ENCODE data around the gene ZFAND2B.
"Not testable (repeated sequence)": the region's sequence is repeated elsewhere in the genome, so short reads cannot be mapped to it uniquely, and the experiment has no call there.

ZFAND2B gene

DNA sequence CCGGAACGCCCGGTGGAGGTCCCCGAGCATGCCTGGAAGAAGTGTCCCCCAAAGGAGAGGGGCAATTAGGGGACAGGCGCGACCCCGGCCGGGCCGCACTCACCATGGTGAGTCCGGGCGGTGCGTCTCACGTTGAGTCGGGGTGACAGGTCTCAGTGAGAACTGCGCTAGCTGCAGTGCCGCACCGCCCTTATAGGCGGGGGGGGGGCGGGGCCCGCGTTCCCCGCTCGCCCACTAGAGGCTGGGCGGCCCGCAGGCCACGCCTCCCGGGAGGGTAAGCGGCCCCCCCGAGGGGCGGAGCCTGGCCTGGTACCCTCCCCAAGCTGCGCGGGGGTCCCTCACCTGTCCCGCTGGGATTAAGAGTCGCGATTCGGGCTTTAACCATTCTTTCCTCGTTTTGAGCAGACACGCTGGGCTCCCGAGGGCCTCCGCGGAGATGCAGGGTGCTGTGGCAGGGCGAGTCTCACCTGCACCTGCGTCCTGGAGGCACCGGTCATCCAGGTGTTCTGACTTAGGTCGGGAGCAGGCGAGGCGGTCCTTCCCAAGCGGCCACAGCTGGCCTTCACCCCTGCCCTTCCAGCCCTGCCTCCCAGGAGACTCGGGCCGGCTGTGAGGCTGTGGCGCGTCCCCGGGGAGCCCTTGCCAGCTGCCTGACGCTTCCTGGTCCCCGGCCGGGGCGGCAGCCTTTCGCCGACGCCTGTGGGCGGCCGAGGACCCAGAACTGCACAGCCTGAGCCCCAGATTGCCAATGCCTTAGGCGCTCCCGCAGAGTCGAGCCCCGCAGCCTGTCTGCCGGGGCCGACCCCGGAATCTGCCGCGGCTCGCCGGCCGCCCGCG lies 47.4 kb downstream of the ZFAND2B start, which contains the start of gene TUBA4A:
Gene TUBA4A (minus strand): TSS at position 166 of the 837 bp plus-strand sequence. CDS start 60 bp downstream, at position 106.
- peak; percentile 97 for FAIRE-seq
- TF ChIP-seq SPI1 (IDR thresholded peaks at IDR 0.05; ENCODE audit: low read depth, low read length) (no peak), POLR2A (IDR thresholded peaks at IDR 0.05; ENCODE audit: low read depth, low read length) (peak; percentile 99), POLR2AphosphoS5 (IDR thresholded peaks at IDR 0.05; ENCODE audit: low read depth, low read length) (peak; percentile 97), PAX5 (IDR thresholded peaks at IDR 0.05; ENCODE audit: insufficient read depth, low read length, severe bottlenecking) (no peak), POU2F2 (IDR thresholded peaks at IDR 0.05; ENCODE audit: low read depth, low read length) (peak; percentile 86), TAF1 (IDR thresholded peaks at IDR 0.05; ENCODE audit: low read depth, low read length) (peak; percentile 84)
- peak; percentile 99 for DNase-seq (ENCODE audit: insufficient read length, low spot score)

DNA sequence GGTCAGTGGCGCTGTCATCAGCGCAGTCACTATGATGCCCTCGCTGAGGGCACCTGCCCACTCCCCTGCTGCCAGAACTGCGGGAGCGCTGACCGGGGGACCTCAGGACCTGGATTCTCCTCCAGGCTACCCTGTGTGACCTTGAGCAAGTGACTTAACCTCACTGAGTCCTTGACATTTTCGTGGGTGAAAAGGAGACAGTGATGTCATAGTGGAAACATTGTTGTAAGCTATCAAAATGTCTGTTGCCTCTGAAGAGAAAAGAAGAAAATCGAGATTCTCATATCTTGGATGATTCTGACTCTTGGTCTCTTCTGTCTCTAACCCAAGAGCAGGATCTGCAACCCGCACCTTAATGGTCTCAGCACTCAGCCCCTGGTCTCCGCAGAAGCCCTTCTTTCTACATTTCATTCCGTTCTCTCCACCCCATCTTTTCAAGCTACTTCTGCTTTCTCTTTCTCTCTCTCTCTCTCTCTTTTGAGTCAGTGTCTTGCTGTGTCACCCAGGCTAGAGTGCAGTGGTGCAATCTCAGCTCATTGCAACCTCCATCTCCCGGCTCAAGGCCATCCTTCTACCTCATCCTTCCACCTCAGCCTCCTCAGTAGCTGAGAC lies 48.1 kb downstream of the ZFAND2B start:
- no peak for DNase-seq (ENCODE audit: insufficient read length, low spot score)
- 0 out of 2 replicates have a peak, but pooled peaks have one; percentile 37 for TF ChIP-seq SPI1 (IDR thresholded peaks at IDR 0.05; ENCODE audit: low read depth, low read length)
- no peak for TF ChIP-seq POLR2AphosphoS5 (IDR thresholded peaks at IDR 0.05; ENCODE audit: low read depth, low read length)
- TF ChIP-seq POLR2A (IDR thresholded peaks at IDR 0.05; ENCODE audit: low read depth, low read length) = no peak
- no peak for TF ChIP-seq POU2F2 (IDR thresholded peaks at IDR 0.05; ENCODE audit: low read depth, low read length)
- peak; percentile 79 for FAIRE-seq

DNA sequence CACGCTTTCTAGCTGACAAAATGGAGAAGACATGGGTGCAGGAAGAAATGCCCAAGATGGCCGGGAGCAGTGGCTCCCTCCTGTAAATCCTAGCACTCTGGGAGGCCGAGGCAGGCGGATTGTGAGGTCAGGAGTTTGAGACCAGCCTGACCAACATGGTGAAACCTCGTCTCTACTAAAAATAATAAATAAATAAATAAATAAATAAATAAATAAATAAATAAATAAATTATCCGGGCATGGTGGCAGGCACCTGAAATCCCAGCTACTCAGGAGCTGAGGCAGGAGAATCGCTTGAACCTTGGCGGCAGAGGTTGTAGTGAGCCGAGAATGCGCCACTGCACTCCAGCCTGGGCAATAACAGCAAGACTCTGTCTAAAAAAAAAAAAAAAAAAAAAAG lies 52.4 kb downstream of the ZFAND2B start:
- not testable (repeated sequence) for DNase-seq (ENCODE audit: insufficient read length, low spot score)

More for the DNA sequence above, 52.4 kb downstream of the ZFAND2B start:
- FAIRE-seq = not testable (repeated sequence)
